A549 (cell line): ENCODE data around the gene ADD2. TPM values are rescaled to one million over a fixed set of nuclear protein-coding genes. Genes with fewer than 3 reads are reported as not detected.

Source experiments
- ATAC-seq, 2 experiments: fragments of 200-7000 bp in 1 of 2; fragments of >200 bp in 1 of 2; cut with Nextera tagmentation in 1 of 2; cut with Tn5 transposase in 1 of 2; 3 replicates each; pipeline versions ENCODE4 v1.8.0 to v1.9.1; 2018 to 2020; ENCODE audit warnings: mild to moderate bottlenecking in 1 of 2, moderate library complexity in 1 of 2
- CTCF ChIA-PET: fragments of 300-600 bp; sonication (Branson Sonifier 250); formaldehyde crosslinking; extraction: SDS; loops from one replicate; lab custom pipeline; 2021; ENCODE audit warnings: antibody characterized with exemption, inconsistent platforms; lab: Yijun Ruan, JAX
- POLR2A ChIA-PET: fragments of 350-600 bp; formaldehyde crosslinking; extraction: SDS; loops from one replicate; lab custom pipeline; 2021; ENCODE audit warnings: antibody characterized with exemption, inconsistent platforms; lab: Yijun Ruan, JAX
- DNase-seq, 2 experiments: peaks; one replicate each; pipeline versions ENCODE4 v3.0.0 to v3.0.0-alpha.2; 2011 to 2016; ENCODE audit warnings: low read depth in 1 of 2, low spot score in 1 of 2
- FAIRE-seq: peaks from 2 replicates; lab custom pipeline; 2011; peaks lifted over from hg19 to GRCh38; lab: Jason Lieb, UNC
- H3K27ac ChIP-seq, 2 experiments: fragments of >200 bp; sonication (Bioruptor Twin); formaldehyde crosslinking; 3 replicates each; pipeline ENCODE4 v1.5.1; 2016 to 2017
- H3K4me1 ChIP-seq: fragments of >200 bp; sonication (Bioruptor Twin); formaldehyde crosslinking; 3 replicates; pipeline ENCODE4 v1.6.1; 2016
- H3K4me2 ChIP-seq: fragments of >200 bp; sonication (Bioruptor Twin); formaldehyde crosslinking; 3 replicates; pipeline ENCODE4 v1.6.1; 2016
- H3K4me3 ChIP-seq: fragments of >200 bp; sonication (Bioruptor Twin); formaldehyde crosslinking; 3 replicates; pipeline ENCODE4 v1.5.1; 2016
- H3K9me3 ChIP-seq: fragments of >200 bp; sonication (Bioruptor Twin); formaldehyde crosslinking; 3 replicates; pipeline ENCODE4 v1.6.1; 2016
- ATOH8 ChIP-seq: fragments of 250-450 bp; sonication (Bioruptor Pico); IDR thresholded peaks from 2 replicates; pipeline ENCODE4 v1.5.0; 2020; ENCODE audit warnings: low read depth, mild to moderate bottlenecking, moderate library complexity
- CBX8 ChIP-seq: fragments of 200-600 bp; sonication (generic); IDR thresholded peaks from 2 replicates; pipeline ENCODE4 v1.6.1; 2016
- CHD2 ChIP-seq: fragments of 150-350 bp; IDR thresholded peaks from 2 replicates; pipeline ENCODE4 v1.6.1; 2014; ENCODE audit warnings: low read length; ENCODE audit not compliant: partially characterized antibody
- E2F6 ChIP-seq: IDR thresholded peaks from 2 replicates; pipeline ENCODE4 v1.6.1; 2012; ENCODE audit warnings: low read depth, borderline replicate concordance
- EHF ChIP-seq: fragments of 250-450 bp; sonication (Bioruptor Pico); IDR thresholded peaks from 2 replicates; pipeline ENCODE4 v1.5.0; 2020; ENCODE audit warnings: mild to moderate bottlenecking
- EHMT2 ChIP-seq: fragments of 200-600 bp; sonication (generic); IDR thresholded peaks from 2 replicates; pipeline ENCODE4 v1.6.1; 2016; ENCODE audit warnings: antibody characterized with exemption, low read depth, mild to moderate bottlenecking, moderate library complexity
- ESRRA ChIP-seq: fragments of 150-350 bp; IDR thresholded peaks from 2 replicates; pipeline ENCODE4 v1.6.1; 2014; ENCODE audit warnings: mild to moderate bottlenecking, low read length, borderline replicate concordance
- FOSB ChIP-seq: fragments of 250-450 bp; sonication (Bioruptor Pico); IDR thresholded peaks from 2 replicates; pipeline ENCODE4 v1.5.0; 2020; ENCODE audit warnings: mild to moderate bottlenecking, moderate library complexity
- FOXS1 ChIP-seq: fragments of 250-450 bp; sonication (Bioruptor Pico); IDR thresholded peaks from 2 replicates; pipeline ENCODE4 v1.5.0; 2020; ENCODE audit warnings: mild to moderate bottlenecking, moderate library complexity
- HDAC2 ChIP-seq: fragments of 200-600 bp; sonication (generic); IDR thresholded peaks from 2 replicates; pipeline ENCODE4 v1.6.1; 2016
- JUNB ChIP-seq: fragments of >200 bp; sonication (Bioruptor Twin); formaldehyde crosslinking; IDR thresholded peaks from 2 replicates; pipeline ENCODE4 v1.6.1; 2016
- KDM1A ChIP-seq: fragments of 200-600 bp; sonication (generic); IDR thresholded peaks from 2 replicates; pipeline ENCODE4 v1.6.1; 2016; ENCODE audit warnings: low read depth, mild to moderate bottlenecking
- MAFK ChIP-seq: fragments of 450-650 bp; IDR thresholded peaks from 2 replicates; pipeline ENCODE4 v1.6.1; 2014; ENCODE audit not compliant: partially characterized antibody
- MAX ChIP-seq: IDR thresholded peaks from 2 replicates; pipeline ENCODE4 v1.6.1; 2012
- NFE2L2 ChIP-seq: fragments of 150-350 bp; conservative IDR thresholded peaks from 2 replicates; pipeline ENCODE4 v1.6.1; 2014; ENCODE audit warnings: low read length
- NPAS2 ChIP-seq: fragments of 250-450 bp; sonication (Bioruptor Pico); IDR thresholded peaks from 2 replicates; pipeline ENCODE4 v1.8.0; 2022; ENCODE audit warnings: mild to moderate bottlenecking, moderate library complexity, borderline replicate concordance
- PBX3 ChIP-seq: IDR thresholded peaks from 2 replicates; pipeline ENCODE4 v1.6.1; 2012
- PHF8 ChIP-seq: fragments of 200-600 bp; sonication (generic); IDR thresholded peaks from 2 replicates; pipeline ENCODE4 v1.6.1; 2016; ENCODE audit warnings: low read depth, mild to moderate bottlenecking, antibody characterized with exemption, moderate library complexity, borderline replicate concordance
- POLR2AphosphoS2 ChIP-seq: conservative IDR thresholded peaks from 2 replicates; pipeline ENCODE4 v1.6.1; 2012; ENCODE audit warnings: low read length, improper control_type of control experiment, inconsistent platforms
- RNF2 ChIP-seq: fragments of 200-600 bp; sonication (generic); IDR thresholded peaks from 2 replicates; pipeline ENCODE4 v1.6.1; 2016; ENCODE audit warnings: low read depth, mild to moderate bottlenecking, antibody characterized with exemption, moderate library complexity, borderline replicate concordance
- TFCP2L1 ChIP-seq: fragments of 250-450 bp; sonication (Bioruptor Pico); IDR thresholded peaks from 2 replicates; pipeline ENCODE4 v1.5.0; 2021; ENCODE audit warnings: mild to moderate bottlenecking
- TP53 ChIP-seq: fragments of 250-450 bp; sonication (Bioruptor Pico); IDR thresholded peaks from 2 replicates; pipeline ENCODE4 v1.5.0; 2021; ENCODE audit warnings: mild to moderate bottlenecking, moderate library complexity
- ZC3H11A ChIP-seq: fragments of 450-650 bp; IDR thresholded peaks from 2 replicates; pipeline ENCODE4 v1.6.1; 2014; ENCODE audit warnings: antibody characterized with exemption, mild to moderate bottlenecking
- WGBS: methylation state at CpG from one replicate; pipeline ENCODE4 v1.1.6; 2017; ENCODE audit errors: missing lambda C conversion rate; 5-methylcytosine and 5-hydroxymethylcytosine counted together
- polyA plus RNA-seq, 4 experiments: library from polyadenylated mRNA; depleted of rRNA in 3 of 4; stranded (reverse); fragments of >200 nt; fragmentation: RNase III in 1 of 4; extraction: RNeasy Plus Mini Kit Qiagen cat#74134 plus additional on column Dnase treatment in 1 of 4; gene quantifications; 2 replicates in 3 of 4; 3 replicates in 1 of 4; pipeline ENCODE4 v1.2.3, GENCODE V29; 2011 to 2017
- TF ChIP-seq, protein P1 (sequence below): fragments of >200 bp; sonication (Bioruptor Twin); formaldehyde crosslinking; IDR thresholded peaks from 3 replicates; pipeline ENCODE4 v1.5.1; 2016
- TF ChIP-seq, protein P2 (sequence below): fragments of 150-350 bp; IDR thresholded peaks from 2 replicates; pipeline ENCODE4 v1.6.1; 2014; ENCODE audit warnings: low read depth, mild to moderate bottlenecking, low read length
- TF ChIP-seq, protein P3 (sequence below): fragments of 250-450 bp; sonication (Bioruptor Pico); IDR thresholded peaks from 2 replicates; pipeline ENCODE4 v1.5.0; 2021; ENCODE audit warnings: mild to moderate bottlenecking, moderate library complexity, borderline replicate concordance

ADD2 gene
- polyA plus RNA-seq, 2 of the 4 experiments (the other 2 are of a cell fraction) = 18.0 to 25.5 TPM

- no peak overlapping the region for H3K4me2 ChIP-seq
- TF ChIP-seq, protein P1, sequence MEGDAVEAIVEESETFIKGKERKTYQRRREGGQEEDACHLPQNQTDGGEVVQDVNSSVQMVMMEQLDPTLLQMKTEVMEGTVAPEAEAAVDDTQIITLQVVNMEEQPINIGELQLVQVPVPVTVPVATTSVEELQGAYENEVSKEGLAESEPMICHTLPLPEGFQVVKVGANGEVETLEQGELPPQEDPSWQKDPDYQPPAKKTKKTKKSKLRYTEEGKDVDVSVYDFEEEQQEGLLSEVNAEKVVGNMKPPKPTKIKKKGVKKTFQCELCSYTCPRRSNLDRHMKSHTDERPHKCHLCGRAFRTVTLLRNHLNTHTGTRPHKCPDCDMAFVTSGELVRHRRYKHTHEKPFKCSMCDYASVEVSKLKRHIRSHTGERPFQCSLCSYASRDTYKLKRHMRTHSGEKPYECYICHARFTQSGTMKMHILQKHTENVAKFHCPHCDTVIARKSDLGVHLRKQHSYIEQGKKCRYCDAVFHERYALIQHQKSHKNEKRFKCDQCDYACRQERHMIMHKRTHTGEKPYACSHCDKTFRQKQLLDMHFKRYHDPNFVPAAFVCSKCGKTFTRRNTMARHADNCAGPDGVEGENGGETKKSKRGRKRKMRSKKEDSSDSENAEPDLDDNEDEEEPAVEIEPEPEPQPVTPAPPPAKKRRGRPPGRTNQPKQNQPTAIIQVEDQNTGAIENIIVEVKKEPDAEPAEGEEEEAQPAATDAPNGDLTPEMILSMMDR = no peak
- TF ChIP-seq RNF2 (no peak), MAFK (no peak), FOSB (CRISPR knock-in tag) (no peak), POLR2AphosphoS2 (no peak), NPAS2 (no peak), JUNB (no peak), MAX (no peak), PBX3 (no peak), ZC3H11A (no peak), TFCP2L1 (no peak), E2F6 (no peak), KDM1A (no peak), EHF (no peak)
- no peaks in the 10 kb centered on the region for H3K9me3 ChIP-seq
- no peak for ATAC-seq
- WGBS = 93% methylated on average over 10 of the region's 10 CpGs
- no peaks in the 10 kb centered on the region for H3K4me1 ChIP-seq
- no peak overlapping the region for H3K27ac ChIP-seq
- ChIA-PET POLR2A (no interaction called here), CTCF (interaction anchor here (0.6 to 2.1 kb wide), 5 partner anchors 23 to 1864 kb away, joined by 3 to 8 read pairs (median 3); partner anchors contain the start of gene FIGLA)
- no peak for DNase-seq
- no peak overlapping the region for H3K4me3 ChIP-seq
- no peak for FAIRE-seq
Measured at GRCh38 chr2:70663411-70663810, 104.6 kb downstream of the ADD2 start.

- no peaks in the 10 kb centered on the region for H3K9me3 ChIP-seq
- ChIA-PET CTCF (interaction anchor here (0.7 to 7.6 kb wide), 10 partner anchors 8 to 358 kb away, joined by 3 to 57 read pairs (median 5); partner anchors contain the start of genes ADD2, FAM136A and FIGLA), POLR2A (no interaction called here)
- no peaks in the 10 kb centered on the region for H3K4me1 ChIP-seq
- TF ChIP-seq CBX8 = no peak
- no peak for TF ChIP-seq ESRRA
- no peak for TF ChIP-seq FOSB (CRISPR knock-in tag)
- no peak for TF ChIP-seq KDM1A
- no peak for TF ChIP-seq HDAC2
- no peak for TF ChIP-seq TP53
- no peak for TF ChIP-seq FOXS1 (CRISPR knock-in tag)
- no peak for TF ChIP-seq PHF8
- TF ChIP-seq, protein P2, sequence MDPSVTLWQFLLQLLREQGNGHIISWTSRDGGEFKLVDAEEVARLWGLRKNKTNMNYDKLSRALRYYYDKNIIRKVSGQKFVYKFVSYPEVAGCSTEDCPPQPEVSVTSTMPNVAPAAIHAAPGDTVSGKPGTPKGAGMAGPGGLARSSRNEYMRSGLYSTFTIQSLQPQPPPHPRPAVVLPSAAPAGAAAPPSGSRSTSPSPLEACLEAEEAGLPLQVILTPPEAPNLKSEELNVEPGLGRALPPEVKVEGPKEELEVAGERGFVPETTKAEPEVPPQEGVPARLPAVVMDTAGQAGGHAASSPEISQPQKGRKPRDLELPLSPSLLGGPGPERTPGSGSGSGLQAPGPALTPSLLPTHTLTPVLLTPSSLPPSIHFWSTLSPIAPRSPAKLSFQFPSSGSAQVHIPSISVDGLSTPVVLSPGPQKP = no peak
- no peak for TF ChIP-seq NFE2L2
- no peak for TF ChIP-seq EHMT2
- TF ChIP-seq, protein P3, sequence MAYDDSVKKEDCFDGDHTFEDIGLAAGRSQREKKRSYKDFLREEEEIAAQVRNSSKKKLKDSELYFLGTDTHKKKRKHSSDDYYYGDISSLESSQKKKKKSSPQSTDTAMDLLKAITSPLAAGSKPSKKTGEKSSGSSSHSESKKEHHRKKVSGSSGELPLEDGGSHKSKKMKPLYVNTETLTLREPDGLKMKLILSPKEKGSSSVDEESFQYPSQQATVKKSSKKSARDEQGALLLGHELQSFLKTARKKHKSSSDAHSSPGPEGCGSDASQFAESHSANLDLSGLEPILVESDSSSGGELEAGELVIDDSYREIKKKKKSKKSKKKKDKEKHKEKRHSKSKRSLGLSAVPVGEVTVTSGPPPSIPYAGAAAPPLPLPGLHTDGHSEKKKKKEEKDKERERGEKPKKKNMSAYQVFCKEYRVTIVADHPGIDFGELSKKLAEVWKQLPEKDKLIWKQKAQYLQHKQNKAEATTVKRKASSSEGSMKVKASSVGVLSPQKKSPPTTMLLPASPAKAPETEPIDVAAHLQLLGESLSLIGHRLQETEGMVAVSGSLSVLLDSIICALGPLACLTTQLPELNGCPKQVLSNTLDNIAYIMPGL = no peak
- TF ChIP-seq ATOH8 (CRISPR knock-in tag) = no peak
- TF ChIP-seq CHD2 = no peak
- ATAC-seq (no peak), DNase-seq (no peak), FAIRE-seq (no peak)
- H3K4me2 ChIP-seq = no peak overlapping the region
- 92% methylated on average over 5 of the region's 5 CpGs for WGBS
- no peak overlapping the region for H3K27ac ChIP-seq
- no peak overlapping the region for H3K4me3 ChIP-seq
Measured at GRCh38 chr2:70659551-70659950, 108.4 kb downstream of the ADD2 start.
